Thyroid gland (tissue), 4 donors: Measurements from ENCODE around the gene DNA2.

Experiments
- CTCF ChIP-seq, 6 experiments: fragments of 200-600 bp in 3 of 6; fragments of 450-650 bp in 3 of 6; sonication (generic) in 3 of 6; IDR thresholded peaks; one replicate each; pipeline ENCODE4 v1.5.1; 2016 to 2019; ENCODE audit warnings: antibody characterized with exemption in 6 of 6, mild to moderate bottlenecking in 2 of 6, inconsistent platforms in 1 of 6, moderate library complexity in 1 of 6
- POLR2A ChIP-seq, 2 donors: fragments of 450-650 bp; IDR thresholded peaks; one replicate each; pipeline ENCODE4 v1.6.1; 2017; ENCODE audit warnings: antibody characterized with exemption in 2 of 2, mild to moderate bottlenecking in 2 of 2, moderate library complexity in 1 of 2

GRCh38 chr10:68508090-68508489 lies 36.3 kb upstream of the DNA2 start:
- no peak for TF ChIP-seq CTCF (IDR thresholded peaks at IDR 0.05)
- TF ChIP-seq POLR2A (IDR thresholded peaks at IDR 0.05) = no peak
